T-helper 2 cell treated with Interferon-gamma antibody and Interleukin-4, amounts not matched to agents 5 μg/mL and 100 μg/mL, for 36 hours (primary cell): ENCODE measurements around the gene ISG15.
"Not testable (repeated sequence)": the region's sequence is repeated elsewhere in the genome, so short reads cannot be mapped to it uniquely, and the experiment has no call there.

Experiments used
- DNase-seq: peaks from one replicate; pipeline ENCODE4 v3.0.0; 2021; ENCODE audit warnings: low spot score
- H3K27ac Mint-ChIP-seq: one replicate; pipeline ENCODE4 v1.8.0; 2021; ENCODE audit warnings: mild to moderate bottlenecking, mixed read lengths
- H3K27me3 Mint-ChIP-seq: one replicate; pipeline ENCODE4 v1.8.0; 2021; ENCODE audit warnings: low read depth, mixed read lengths
- H3K36me3 Mint-ChIP-seq: one replicate; pipeline ENCODE4 v1.8.0; 2021; ENCODE audit warnings: low read depth, mixed read lengths
- H3K4me1 Mint-ChIP-seq: one replicate; pipeline ENCODE4 v1.8.0; 2021; ENCODE audit warnings: low read depth, mixed read lengths
- H3K4me3 Mint-ChIP-seq: one replicate; pipeline ENCODE4 v1.8.0; 2022; ENCODE audit warnings: mild to moderate bottlenecking, moderate library complexity, mixed read lengths
- H3K9me3 Mint-ChIP-seq: one replicate; pipeline ENCODE4 v1.8.0; 2021; ENCODE audit warnings: mixed read lengths

ISG15 gene

GRCh38 chr1:980602-981395, 32.5 kb upstream of the ISG15 start:
- H3K9me3 Mint-ChIP-seq, result no peaks in the 10 kb centered on the region
- peaks cover 2% of the 10 kb centered on the region for H3K4me1 Mint-ChIP-seq
- H3K27ac Mint-ChIP-seq, result no peak overlapping the region
- H3K36me3 Mint-ChIP-seq, result no peaks in the 10 kb centered on the region
- no peak overlapping the region for H3K4me3 Mint-ChIP-seq
- DNase-seq, result no peak
- peaks cover 10% of the 10 kb centered on the region for H3K27me3 Mint-ChIP-seq

DNA sequence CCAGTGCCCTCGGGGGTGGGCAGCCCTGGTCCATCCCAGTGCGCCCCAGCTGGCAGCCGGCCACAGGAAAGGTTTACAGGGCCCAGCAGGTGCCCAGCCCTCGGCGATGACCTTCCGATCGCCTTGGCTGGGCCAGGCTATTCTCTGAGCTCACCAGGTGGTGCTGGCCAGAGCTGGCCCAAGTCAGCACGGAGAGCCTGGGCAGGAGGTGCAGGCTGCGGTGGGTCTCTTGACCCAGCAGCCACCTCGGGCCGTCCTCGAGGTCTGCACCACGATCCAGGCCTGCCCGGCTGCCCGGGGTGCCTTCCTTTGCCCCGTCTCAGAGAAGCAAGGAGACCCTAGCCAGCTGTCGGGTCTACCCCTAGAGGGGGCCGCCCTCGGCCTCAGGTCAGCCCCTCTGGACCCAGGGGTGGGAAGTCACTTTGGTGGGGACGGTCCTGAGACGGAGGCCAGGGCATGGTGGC, 31.8 kb upstream of the ISG15 start:
- peaks cover 9% of the 10 kb centered on the region for H3K27me3 Mint-ChIP-seq

DNA sequence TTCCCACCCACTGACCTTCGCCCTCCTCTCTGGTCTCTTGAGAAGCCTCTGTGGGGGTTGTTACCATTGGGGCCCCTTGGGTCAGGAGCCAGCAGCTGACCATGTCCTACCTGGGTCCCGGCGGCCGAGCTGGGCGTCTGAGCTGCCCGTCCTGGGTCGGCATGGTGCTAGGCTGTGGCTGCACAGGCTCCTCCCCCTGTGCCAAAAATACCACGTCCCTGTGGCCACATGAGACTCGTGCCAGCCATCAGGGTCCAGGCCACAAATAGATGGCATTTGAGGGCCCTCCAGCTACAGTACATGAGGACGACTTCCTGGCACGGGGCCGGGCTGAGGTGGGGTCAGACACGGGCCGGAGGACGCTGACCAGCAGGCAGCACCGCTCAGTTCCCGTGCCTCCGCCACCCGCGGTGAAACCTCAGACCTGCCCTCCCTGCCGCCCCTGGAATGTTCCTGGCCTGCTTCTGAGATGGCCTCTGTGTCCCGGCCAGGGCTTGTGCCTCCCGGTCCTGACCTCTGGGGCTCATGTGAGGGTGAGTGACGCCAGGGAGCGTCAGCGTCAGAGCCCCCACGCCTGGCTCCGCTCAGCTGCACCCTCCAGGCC, 31.2 kb upstream of the ISG15 start, which contains the start of gene PERM1:
PERM1 (minus strand) TSS at position 139 of the 604 bp plus-strand sequence. CDS start 1,064 bp downstream, outside the sequence.
- Mint-ChIP-seq H3K36me3 (no peaks in the 10 kb centered on the region), H3K4me3 (no peak within 1 kb of the TSS), H3K9me3 (no peaks in the 10 kb centered on the region), H3K4me1 (no peaks in the 10 kb centered on the region), H3K27ac (no peak within 1 kb of the TSS), H3K27me3 (peaks cover 9% of the 10 kb centered on the region)
- no peak for DNase-seq

More for the DNA sequence above, 31.8 kb upstream of the ISG15 start:
- Mint-ChIP-seq H3K4me1 (no peaks in the 10 kb centered on the region), H3K4me3 (no peak overlapping the region), H3K9me3 (no peaks in the 10 kb centered on the region), H3K36me3 (no peaks in the 10 kb centered on the region), H3K27ac (no peak overlapping the region)
- no peak for DNase-seq

GRCh38 chr1:982765-983436, 30.4 kb upstream of the ISG15 start:
- DNase-seq, result no peak
- H3K36me3 Mint-ChIP-seq, result no peaks in the 10 kb centered on the region
- H3K9me3 Mint-ChIP-seq, result no peaks in the 10 kb centered on the region
- H3K27ac Mint-ChIP-seq, result no peak overlapping the region
- H3K27me3 Mint-ChIP-seq, result peaks cover 11% of the 10 kb centered on the region
- H3K4me3 Mint-ChIP-seq, result no peak overlapping the region
- no peaks in the 10 kb centered on the region for H3K4me1 Mint-ChIP-seq

GRCh38 chr1:983798-984475, 29.4 kb upstream of the ISG15 start:
- no peaks in the 10 kb centered on the region for H3K36me3 Mint-ChIP-seq
- no peak overlapping the region for H3K4me3 Mint-ChIP-seq
- H3K27ac Mint-ChIP-seq, result no peak overlapping the region
- DNase-seq, result peak; percentile 39
- peaks cover 18% of the 10 kb centered on the region for H3K27me3 Mint-ChIP-seq
- H3K9me3 Mint-ChIP-seq, result no peaks in the 10 kb centered on the region
- H3K4me1 Mint-ChIP-seq, result no peaks in the 10 kb centered on the region

DNA sequence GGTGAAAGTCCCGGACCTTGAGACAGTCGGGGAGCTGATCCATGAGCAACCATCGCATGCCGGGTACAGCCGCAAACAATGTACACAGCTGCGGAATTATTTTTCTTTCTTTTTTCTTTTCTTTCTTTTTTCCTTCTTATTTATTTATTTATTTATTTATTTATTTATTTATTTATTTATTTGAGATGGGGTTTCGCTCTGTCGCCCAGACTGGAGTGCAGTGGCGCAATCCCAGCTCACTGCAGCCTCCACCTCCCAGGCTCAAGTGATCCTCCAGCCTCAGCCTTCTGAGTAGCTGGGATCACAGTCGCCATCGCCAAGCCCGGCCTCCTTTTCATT, 28.9 kb upstream of the ISG15 start:
- H3K9me3 Mint-ChIP-seq, result no peaks in the 10 kb centered on the region
- peaks cover 23% of the 10 kb centered on the region for H3K27me3 Mint-ChIP-seq
- no peak for DNase-seq
- no peaks in the 10 kb centered on the region for H3K4me1 Mint-ChIP-seq
- no peak overlapping the region for H3K4me3 Mint-ChIP-seq
- H3K27ac Mint-ChIP-seq, result no peak overlapping the region
- no peaks in the 10 kb centered on the region for H3K36me3 Mint-ChIP-seq

- no peak for DNase-seq
- Mint-ChIP-seq H3K4me3 (no peak overlapping the region), H3K27me3 (peaks cover 25% of the 10 kb centered on the region), H3K27ac (no peak overlapping the region), H3K36me3 (no peaks in the 10 kb centered on the region), H3K4me1 (no peaks in the 10 kb centered on the region), H3K9me3 (no peaks in the 10 kb centered on the region)
Observed at GRCh38 chr1:985126-985525, 28.2 kb upstream of the ISG15 start.

DNA sequence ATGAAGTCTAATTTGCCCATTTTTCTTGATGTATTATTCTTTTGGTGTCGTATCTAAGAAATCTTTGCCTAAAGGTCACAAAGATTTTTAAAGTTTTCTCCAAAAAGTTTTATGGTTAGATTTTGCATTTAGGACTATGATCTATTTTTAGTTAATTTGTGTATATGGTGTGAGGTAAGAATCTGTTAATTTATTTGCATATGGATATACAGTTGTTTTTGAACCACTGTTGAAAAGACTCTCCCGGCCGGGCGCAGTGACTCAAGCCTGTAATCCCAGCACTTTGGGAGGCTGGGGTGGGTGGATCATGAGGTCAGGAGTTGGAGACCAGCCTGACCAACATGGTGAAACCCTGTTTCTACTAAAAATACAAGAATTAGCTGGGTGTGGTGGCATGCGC, 25.2 kb upstream of the ISG15 start:
- not testable (repeated sequence) for H3K4me1 Mint-ChIP-seq, H3K36me3 Mint-ChIP-seq, H3K27ac Mint-ChIP-seq, H3K4me3 Mint-ChIP-seq, DNase-seq, H3K9me3 Mint-ChIP-seq
- H3K27me3 Mint-ChIP-seq, result peaks cover 30% of the 10 kb centered on the region

DNA sequence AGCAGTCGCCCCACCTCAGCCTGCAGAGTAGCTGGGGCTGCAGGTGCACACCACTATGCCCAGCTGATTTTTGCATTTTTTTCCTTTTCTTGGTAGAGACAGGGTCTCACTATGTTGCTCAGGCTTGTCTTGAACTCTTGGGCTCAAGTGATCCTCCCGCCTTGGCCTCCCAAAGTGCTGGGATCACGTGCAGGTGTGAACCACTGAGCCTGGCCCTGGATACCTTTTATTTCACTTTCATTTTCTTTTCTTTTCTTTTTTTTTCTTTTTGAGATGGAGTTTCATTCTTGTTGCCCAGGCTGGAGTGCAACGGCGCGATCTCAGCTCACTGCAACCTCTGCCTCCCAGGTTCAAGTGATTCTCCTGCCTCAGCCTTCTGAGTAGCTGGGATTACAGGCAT, 22.0 kb upstream of the ISG15 start:
- H3K4me1 Mint-ChIP-seq, DNase-seq, H3K36me3 Mint-ChIP-seq, H3K4me3 Mint-ChIP-seq, H3K9me3 Mint-ChIP-seq, H3K27ac Mint-ChIP-seq: not testable (repeated sequence)
- H3K27me3 Mint-ChIP-seq, result peaks cover 35% of the 10 kb centered on the region

- Mint-ChIP-seq H3K4me3 (no peak overlapping the region), H3K4me1 (peaks cover 3% of the 10 kb centered on the region), H3K36me3 (no peaks in the 10 kb centered on the region), H3K27me3 (peaks cover 36% of the 10 kb centered on the region), H3K27ac (no peak overlapping the region), H3K9me3 (peaks cover 4% of the 10 kb centered on the region)
- DNase-seq, result no peak
Observed at GRCh38 chr1:991895-992294, 21.4 kb upstream of the ISG15 start.

GRCh38 chr1:992362-992761, 20.9 kb upstream of the ISG15 start:
- H3K9me3 Mint-ChIP-seq, result peaks cover 4% of the 10 kb centered on the region
- no peak overlapping the region for H3K4me3 Mint-ChIP-seq
- peaks cover 40% of the 10 kb centered on the region for H3K27me3 Mint-ChIP-seq
- peaks cover 3% of the 10 kb centered on the region for H3K4me1 Mint-ChIP-seq
- H3K27ac Mint-ChIP-seq, result no peak overlapping the region
- H3K36me3 Mint-ChIP-seq, result no peaks in the 10 kb centered on the region
- no peak for DNase-seq

- Mint-ChIP-seq H3K27me3 (peaks cover 39% of the 10 kb centered on the region), H3K4me3 (no peak overlapping the region), H3K27ac (no peak overlapping the region), H3K36me3 (no peaks in the 10 kb centered on the region), H3K4me1 (peaks cover 3% of the 10 kb centered on the region), H3K9me3 (peaks cover 4% of the 10 kb centered on the region)
- DNase-seq, result no peak
Observed at GRCh38 chr1:993379-993995, 19.8 kb upstream of the ISG15 start.

GRCh38 chr1:994546-994945, 18.8 kb upstream of the ISG15 start:
- H3K4me3 Mint-ChIP-seq, DNase-seq, H3K36me3 Mint-ChIP-seq, H3K27ac Mint-ChIP-seq, H3K9me3 Mint-ChIP-seq, H3K4me1 Mint-ChIP-seq: not testable (repeated sequence)
- H3K27me3 Mint-ChIP-seq, result peaks cover 30% of the 10 kb centered on the region
